GM21619 (cell line): ENCODE results near the gene SLC5A10.
"Not testable (repeated sequence)": the region's sequence is repeated elsewhere in the genome, so short reads cannot be mapped to it uniquely, and the experiment has no call there.

Experiments
- ATAC-seq: cut with Tn5 transposase; IDR thresholded peaks from one replicate; pipeline ENCODE4 v1.9.1; 2021; ENCODE audit not compliant: unreplicated experiment

Gene SLC5A10

DNA sequence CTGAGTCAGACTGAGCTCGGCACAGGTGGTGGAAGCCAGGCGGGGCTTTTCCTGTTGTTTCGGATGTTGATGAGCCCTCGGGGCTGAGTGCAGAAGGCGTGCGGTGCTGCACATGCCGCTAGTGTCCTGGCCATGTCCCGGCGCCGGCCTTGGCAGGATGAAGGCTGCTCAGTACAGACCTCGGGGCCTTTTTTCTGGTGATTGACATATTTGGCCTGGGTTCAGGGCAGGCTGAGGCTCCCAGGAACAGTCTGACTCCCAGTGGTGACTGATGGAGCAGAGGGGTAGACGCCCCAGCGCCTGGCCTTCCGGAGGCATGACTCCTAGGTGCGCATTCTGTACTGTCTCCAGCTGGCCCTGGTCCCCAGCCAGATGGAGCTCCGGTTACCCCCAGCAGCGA lies 86.0 kb downstream of the SLC5A10 start:
- not testable (repeated sequence) for ATAC-seq

DNA sequence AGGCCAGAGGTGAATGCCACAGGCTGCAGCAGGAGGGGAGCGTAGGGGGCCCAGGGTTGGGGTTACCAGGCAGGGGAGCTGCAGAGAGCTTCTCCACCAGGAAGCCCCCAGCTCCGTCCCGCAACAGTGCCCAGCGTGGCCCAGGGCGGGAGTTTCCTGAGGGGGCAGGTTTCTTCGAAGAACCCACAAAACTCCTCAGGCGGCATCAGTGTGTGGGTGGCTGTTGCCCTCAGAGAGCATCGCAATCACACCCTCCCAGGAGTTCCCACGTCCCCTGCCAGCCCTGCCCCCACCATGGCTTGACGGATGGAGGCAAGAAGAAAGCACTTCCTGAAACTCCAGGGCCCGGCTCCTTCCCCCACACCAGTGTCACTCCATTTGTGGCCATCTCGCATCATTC lies 86.8 kb downstream of the SLC5A10 start:
- not testable (repeated sequence) for ATAC-seq

GRCh38 chr17:19040350-19040749 lies 88.4 kb downstream of the SLC5A10 start:
- not testable (repeated sequence) for ATAC-seq

- ATAC-seq, result not testable (repeated sequence)
These were observed 89.9 kb downstream of the SLC5A10 start for GRCh38 chr17:19041871-19042270.

GRCh38 chr17:19042369-19042768 lies 90.4 kb downstream of the SLC5A10 start:
- not testable (repeated sequence) for ATAC-seq

GRCh38 chr17:19043032-19043431 lies 91.1 kb downstream of the SLC5A10 start:
- not testable (repeated sequence) for ATAC-seq

DNA sequence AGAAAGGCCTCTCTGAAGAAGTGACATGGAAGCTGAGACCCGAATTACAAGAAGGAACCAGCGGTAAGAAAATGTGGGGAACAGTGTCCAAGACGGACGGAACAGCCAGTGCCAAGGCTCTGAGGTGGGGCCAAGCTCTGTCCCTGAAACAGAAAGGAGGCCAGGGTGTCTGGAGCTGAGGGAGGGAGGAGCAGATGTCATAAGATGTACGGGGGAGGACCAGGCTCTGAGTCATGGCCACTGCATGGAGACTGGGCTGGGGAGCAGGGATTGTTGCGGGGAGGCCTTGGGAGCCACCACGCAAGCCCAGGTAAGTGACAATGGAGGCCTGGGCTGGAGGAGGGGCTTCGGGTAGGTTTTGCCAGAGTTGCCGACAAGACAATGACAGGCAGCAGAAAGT lies 92.7 kb downstream of the SLC5A10 start:
- not testable (repeated sequence) for ATAC-seq

GRCh38 chr17:19046782-19047375 lies 94.9 kb downstream of the SLC5A10 start, which contains the start of gene GRAP:
Gene GRAP, minus strand, starts transcription at chr17:19046957. Its CDS starts 31 bp downstream, at chr17:19046926.
- ATAC-seq, result not testable (repeated sequence)

DNA sequence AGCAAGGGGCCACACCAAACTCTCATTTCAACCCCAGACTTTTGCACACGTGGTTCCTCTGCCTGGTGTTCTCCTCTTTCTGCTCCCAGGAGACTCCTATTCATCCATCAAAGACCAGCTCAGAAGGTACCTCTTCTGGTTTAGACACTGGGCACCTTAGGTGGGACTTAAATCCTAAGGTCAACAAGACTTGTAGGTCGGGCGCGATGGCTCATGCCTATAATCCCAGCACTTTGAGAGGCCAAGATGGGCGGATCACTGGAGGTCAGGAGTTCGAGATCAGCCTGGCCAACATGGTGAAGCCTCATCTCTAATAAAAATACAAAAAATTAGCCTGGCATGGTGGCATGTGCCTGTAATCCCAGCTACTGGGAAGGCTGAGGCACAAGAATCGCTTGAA lies 95.5 kb downstream of the SLC5A10 start:
- ATAC-seq, result not testable (repeated sequence)

DNA sequence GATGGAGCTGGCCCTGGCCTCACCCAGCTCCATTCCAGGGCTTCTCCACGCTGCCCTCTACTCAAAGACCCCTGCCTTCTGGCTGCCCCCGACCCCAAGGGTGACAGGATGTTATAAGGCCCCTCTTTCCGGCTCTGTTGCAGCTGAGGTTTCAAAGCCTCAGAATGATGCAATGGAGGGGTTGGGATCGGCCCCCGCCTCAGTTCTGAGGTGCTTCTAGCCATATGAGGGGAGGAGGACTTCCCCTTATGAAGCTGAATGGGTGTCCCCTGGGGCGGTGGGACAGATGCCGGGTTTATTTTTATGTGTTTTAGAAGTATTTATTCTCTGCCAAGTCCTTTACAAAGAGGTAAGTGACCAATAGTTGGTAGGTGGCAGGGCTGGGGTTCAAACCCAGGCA lies 96.9 kb downstream of the SLC5A10 start:
- not testable (repeated sequence) for ATAC-seq

DNA sequence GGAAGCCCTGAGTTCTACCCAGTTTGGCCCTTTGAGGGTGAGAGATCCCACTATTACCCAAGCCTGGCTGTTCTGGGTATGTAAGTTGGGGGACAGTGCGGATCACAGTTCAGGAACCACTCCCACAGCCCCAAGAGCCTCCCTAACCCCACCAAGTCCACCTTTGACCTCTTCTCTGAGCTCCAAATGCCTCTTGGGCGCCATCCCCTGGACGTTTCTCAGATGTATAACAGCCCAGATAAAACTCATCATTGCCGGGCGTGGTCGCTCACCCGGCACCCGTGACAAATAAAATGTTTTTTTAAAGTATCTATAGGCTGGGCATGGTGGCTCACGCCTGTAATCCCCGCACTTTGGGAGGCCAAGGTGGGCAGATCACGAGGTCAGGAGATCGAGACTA lies 103.5 kb downstream of the SLC5A10 start:
- peak; percentile 65 for ATAC-seq

DNA sequence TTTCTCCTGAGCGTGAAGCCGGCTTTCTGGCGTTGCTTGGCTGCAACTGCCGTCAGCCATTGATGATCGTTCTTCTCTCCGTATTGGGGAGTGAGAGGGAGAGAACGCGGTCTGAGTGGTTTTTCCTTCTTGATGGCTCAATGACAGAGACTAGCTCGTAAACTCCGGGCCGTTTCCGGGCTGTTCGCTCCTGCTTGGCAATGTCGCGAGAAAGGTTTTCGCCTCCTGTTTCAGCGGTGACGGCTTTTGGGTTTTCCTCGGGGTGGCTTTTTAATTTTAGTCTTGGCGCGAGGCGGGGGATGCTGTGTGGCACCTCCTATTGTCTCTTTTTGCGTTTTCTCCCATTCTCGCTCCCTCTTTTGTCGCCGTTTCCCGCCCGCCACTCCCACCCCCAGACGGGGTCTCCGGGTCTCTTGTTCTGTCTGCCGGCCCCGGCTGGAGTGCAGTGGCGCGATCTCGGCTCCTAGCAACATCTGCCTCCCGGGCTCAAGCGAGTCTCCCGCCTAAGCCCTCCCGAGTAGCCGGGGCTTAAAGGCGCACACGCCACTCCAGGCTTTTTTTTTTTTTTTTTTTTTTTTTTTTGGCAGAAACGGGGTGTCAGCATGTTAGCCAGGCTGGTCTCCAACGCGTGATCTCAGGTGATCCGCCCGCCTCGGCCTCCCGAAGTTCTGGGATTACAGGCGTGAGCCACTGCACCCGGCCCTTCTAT lies 110.2 kb downstream of the SLC5A10 start:
- ATAC-seq, result peak; percentile 14

- ATAC-seq, result peak; percentile 58
These were observed 110.9 kb downstream of the SLC5A10 start for GRCh38 chr17:19062718-19063325.

DNA sequence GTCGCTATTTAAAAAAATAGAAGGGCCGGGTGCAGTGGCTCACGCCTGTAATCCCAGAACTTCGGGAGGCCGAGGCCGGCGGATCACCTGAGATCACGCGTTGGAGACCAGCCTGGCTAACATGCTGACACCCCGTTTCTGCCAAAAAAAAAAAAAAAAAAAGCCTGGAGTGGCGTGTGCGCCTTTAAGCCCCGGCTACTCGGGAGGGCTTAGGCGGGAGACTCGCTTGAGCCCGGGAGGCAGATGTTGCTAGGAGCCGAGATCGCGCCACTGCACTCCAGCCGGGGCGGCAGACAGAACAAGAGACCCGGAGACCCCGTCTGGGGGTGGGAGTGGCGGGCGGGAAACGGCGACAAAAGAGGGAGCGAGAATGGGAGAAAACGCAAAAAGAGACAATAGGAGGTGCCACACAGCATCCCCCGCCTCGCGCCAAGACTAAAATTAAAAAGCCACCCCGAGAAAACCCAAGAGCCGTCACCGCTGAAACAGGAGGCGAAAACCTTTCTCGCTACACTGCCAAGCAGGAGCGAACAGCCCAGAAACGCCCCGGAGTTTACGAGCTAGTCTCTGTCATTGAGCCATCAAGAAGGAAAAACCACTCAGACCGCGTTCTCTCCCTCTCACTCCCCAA lies 111.5 kb downstream of the SLC5A10 start:
- ATAC-seq, result peak; percentile 19

DNA sequence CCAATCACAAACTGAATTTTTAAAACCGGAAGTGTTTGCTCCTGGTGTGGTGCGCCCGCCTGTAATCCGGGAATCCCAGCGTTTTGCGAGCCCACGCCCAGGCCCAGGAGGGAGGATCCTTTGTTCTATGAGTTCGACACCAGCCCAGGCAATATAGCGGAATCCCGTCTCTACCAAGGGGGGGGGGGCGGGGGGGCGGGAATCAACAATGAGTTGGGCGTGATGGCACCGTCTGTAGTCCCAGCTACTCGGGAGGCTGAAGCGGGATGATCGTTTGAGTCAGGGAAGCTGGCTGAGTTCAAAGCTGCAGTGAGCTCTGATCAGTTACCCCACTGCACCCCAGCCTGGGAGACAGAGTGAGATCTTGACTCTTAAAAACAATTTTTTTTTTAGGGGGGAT lies 112.4 kb downstream of the SLC5A10 start:
- not testable (repeated sequence) for ATAC-seq

DNA sequence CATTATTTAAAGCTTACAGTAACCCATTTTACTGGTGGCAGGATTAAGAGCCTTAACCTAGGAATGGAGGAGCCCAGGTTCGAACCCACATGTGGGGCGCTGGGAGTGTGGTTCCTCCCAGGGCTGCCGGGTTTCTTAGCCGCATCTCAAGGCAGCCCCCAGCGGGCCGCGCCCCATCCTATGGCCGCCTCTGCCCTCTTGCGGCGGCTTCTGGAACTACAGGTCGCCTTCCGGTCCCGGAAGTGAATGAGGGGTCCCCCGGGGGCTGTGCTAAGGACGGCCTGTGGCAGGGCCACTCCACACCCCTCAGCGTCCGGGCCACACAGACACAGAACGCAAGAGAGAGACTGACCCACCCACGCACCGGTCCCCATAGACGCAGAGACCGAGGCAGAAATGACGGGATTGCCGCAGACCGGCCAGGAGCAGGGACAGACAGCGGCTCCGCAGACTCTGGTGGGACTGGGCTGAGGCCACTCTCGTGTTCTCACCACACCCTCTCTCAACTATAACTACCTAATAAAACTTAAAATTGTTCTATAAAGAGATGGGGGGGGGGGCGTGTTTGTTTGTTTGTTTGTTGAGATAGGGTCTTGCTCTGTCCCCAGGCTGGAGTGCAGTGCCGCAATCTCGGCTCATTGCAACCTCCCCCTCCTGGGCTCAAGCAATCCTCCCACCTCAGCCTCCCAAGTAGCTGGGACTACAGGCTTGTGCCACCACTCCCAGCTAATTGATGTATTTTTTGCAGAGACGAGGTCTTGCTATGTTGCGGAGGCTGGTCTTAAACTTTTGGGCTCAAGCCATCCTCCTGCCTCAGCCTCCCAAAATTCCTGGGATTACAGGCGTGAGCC lies 118.6 kb downstream of the SLC5A10 start:
- ATAC-seq, result peak; percentile 88
